Activated CD8-positive, alpha-beta memory T cell treated with anti-CD3 and anti-CD28 coated beads, Interleukin-2, amount 50 U/mL, for 24 hours (primary cell): ENCODE data around the gene FCN3.
"Not testable (repeated sequence)": the region's sequence is repeated elsewhere in the genome, so short reads cannot be mapped to it uniquely, and the experiment has no call there.

Experiments
- DNase-seq: peaks from one replicate; pipeline ENCODE4 v3.0.0-alpha.2; 2020; ENCODE audit errors: extremely low read depth

FCN3 gene

GRCh38 chr1:27399251-27400025 is 24.8 kb upstream of the FCN3 start:
- no peak for DNase-seq

GRCh38 chr1:27398405-27399149 is 24.0 kb upstream of the FCN3 start:
- DNase-seq, result no peak

- no peak for DNase-seq
Observed at GRCh38 chr1:27397749-27398148, 23.1 kb upstream of the FCN3 start.

GRCh38 chr1:27397110-27397509 is 22.5 kb upstream of the FCN3 start:
- DNase-seq, result no peak

GRCh38 chr1:27395441-27396195 is 21.0 kb upstream of the FCN3 start:
- DNase-seq, result peak; percentile 39

- no peak for DNase-seq
Observed at GRCh38 chr1:27394925-27395324, 20.3 kb upstream of the FCN3 start.

- DNase-seq, result no peak
Observed at GRCh38 chr1:27394282-27394658, 19.6 kb upstream of the FCN3 start.

GRCh38 chr1:27393641-27394281 is 19.1 kb upstream of the FCN3 start:
- DNase-seq, result no peak

- DNase-seq, result no peak
Observed at GRCh38 chr1:27392778-27393635, 18.4 kb upstream of the FCN3 start.

- peak; percentile 78 for DNase-seq
Observed at GRCh38 chr1:27392096-27392777, 17.6 kb upstream of the FCN3 start, which contains the start of gene GPR3. Gene GPR3, plus strand, starts transcription at chr1:27392622. Its CDS starts 1,177 bp downstream, at chr1:27393799.

- no peak for DNase-seq
Observed at GRCh38 chr1:27391511-27392095, 17.0 kb upstream of the FCN3 start.

- peak; percentile 51 for DNase-seq
Observed at GRCh38 chr1:27388337-27389005, 13.8 kb upstream of the FCN3 start.

- DNase-seq, result not testable (repeated sequence)
Observed at GRCh38 chr1:27384797-27385196, 10.2 kb upstream of the FCN3 start.

- no peak for DNase-seq
Observed at GRCh38 chr1:27383661-27384060, 9.0 kb upstream of the FCN3 start.

- no peak for DNase-seq
Observed at GRCh38 chr1:27383039-27383605, 8.5 kb upstream of the FCN3 start, which contains the start of gene CD164L2. Gene CD164L2, minus strand, starts transcription at chr1:27383333. Its CDS starts 94 bp downstream, at chr1:27383239.

GRCh38 chr1:27381969-27382762 is 7.5 kb upstream of the FCN3 start:
- DNase-seq, result no peak

GRCh38 chr1:27380766-27381733 is 6.4 kb upstream of the FCN3 start:
- DNase-seq, result no peak
